ENCODE data around the gene ACTL7A. TPM values are rescaled to one million over a fixed set of nuclear protein-coding genes. Genes with fewer than 3 reads are reported as not detected.

Gene ACTL7A
- total and polyA plus RNA-seq, 2 of the 4 experiments (the other 2 are of a cell fraction) = not detected

- Histone ChIP-seq H3K56ac (ENCODE audit: extremely low read depth, insufficient read depth, low read length) (no peak overlapping the region), H3K36me3 (ENCODE audit: control insufficient read depth, insufficient read depth, low read length) (no peaks in the 10 kb centered on the region), H4K8ac (ENCODE audit: low read depth in 2 of 2, low read length in 2 of 2) (no peak overlapping the region), H3K27ac (ENCODE audit: insufficient read depth, low read length) (no peak overlapping the region), H4K20me1 (ENCODE audit: insufficient read depth, low read length) (no peaks in the 10 kb centered on the region), H2AFZ (replicated peaks; ENCODE audit: low read length, poor library complexity) (no peak overlapping the region), H3K4me2 (ENCODE audit: low read depth, low read length) (no peak overlapping the region), H4K5ac (ENCODE audit: low read depth, low read length) (no peak overlapping the region), H3K9me1 (ENCODE audit: insufficient read depth, low read length) (no peaks in the 10 kb centered on the region), H3K4ac (ENCODE audit: low read depth, low read length) (no peak overlapping the region), H4K91ac (ENCODE audit: insufficient read depth, low read depth, low read length) (no peak overlapping the region), H2AK9ac (replicated peaks; ENCODE audit: low read depth, low read length, poor library complexity) (no peak overlapping the region), H2BK20ac (ENCODE audit: low read depth, low read length) (no peak overlapping the region), H2BK120ac (ENCODE audit: low read depth, low read length) (no peak overlapping the region), H3K14ac (replicated peaks; ENCODE audit: low read depth, low read length) (no peak overlapping the region), H3K18ac (ENCODE audit: low read depth, low read length) (no peak overlapping the region), H3K9ac (ENCODE audit: low read depth, low read length) (no peak overlapping the region), H3K4me3 (ENCODE audit: insufficient read depth, low read depth, low read length) (no peak overlapping the region), H3K27me3 (ENCODE audit: control insufficient read depth, insufficient read depth, low read length) (no peaks in the 10 kb centered on the region; the same call in 1 of the 2 replicates), H3K4me1 (ENCODE audit: control insufficient read depth, insufficient read depth, low read length) (no peaks in the 10 kb centered on the region), H3K9me3 (ENCODE audit: control insufficient read depth, insufficient read depth, low read length) (no peaks in the 10 kb centered on the region), H3K23ac (ENCODE audit: low read depth, low read length) (no peak overlapping the region), H2BK5ac (ENCODE audit: low read depth, low read length, poor library complexity, severe bottlenecking) (no peak overlapping the region), H2BK15ac (ENCODE audit: low read depth, low read length) (no peak overlapping the region), H3K79me1 (ENCODE audit: low read depth in 1 of 2, low read length in 2 of 2) (no peaks in the 10 kb centered on the region), H2AK5ac (ENCODE audit: low read depth, low read length) (no peak overlapping the region)
- DNase-seq = no peak
- ChIA-PET CTCF (interaction anchor here (0.8 kb wide), 1 partner anchor 59 kb away, joined by 3 read pairs; no protein-coding TSS in a partner anchor), POLR2A (ENCODE audit: unreplicated experiment) (no interaction called here)
- no TSS peak for BruUV-seq (replicated peaks)
- intact Hi-C loops (cut with micrococcal nuclease) = no loop called here
- TF ChIP-seq CHD1 (IDR thresholded peaks at IDR 0.05; ENCODE audit: low read depth, low read length) (no peak), RFX5 (IDR thresholded peaks at IDR 0.05; ENCODE audit: low read depth, low read length) (no peak), USF2 (IDR thresholded peaks at IDR 0.05; ENCODE audit: low read depth, low read length) (no peak)
- dilution Hi-C loops (cut with HindIII; ENCODE audit: low sequenced_read_pairs, unreplicated experiment) = no loop called here
- no CpG with 5 or more reads among the region's 9 CpGs for WGBS, 2 experiments (ENCODE audit: extremely low coverage in 2 of 2, insufficient read length in 1 of 2)
- no peak for ATAC-seq (ENCODE audit: low read depth)
- in situ Hi-C loops (cut with MboI; ENCODE audit: low sequenced_read_pairs) = no loop called here
These were observed 25.7 kb upstream of the ACTL7A start for GRCh38 chr9:108836319-108836718.

Data from IMR-90 (cell line).